Activated CD4-positive, alpha-beta T cell treated with anti-CD3 and anti-CD28 coated beads for 48 hours (primary cell): ENCODE data around the gene DAW1.
"Not testable (repeated sequence)": the region's sequence is repeated elsewhere in the genome, so short reads cannot be mapped to it uniquely, and the experiment has no call there.

Source experiments
- DNase-seq: peaks from one replicate; pipeline ENCODE4 v3.0.0-alpha.2; 2020

Gene DAW1

DNA sequence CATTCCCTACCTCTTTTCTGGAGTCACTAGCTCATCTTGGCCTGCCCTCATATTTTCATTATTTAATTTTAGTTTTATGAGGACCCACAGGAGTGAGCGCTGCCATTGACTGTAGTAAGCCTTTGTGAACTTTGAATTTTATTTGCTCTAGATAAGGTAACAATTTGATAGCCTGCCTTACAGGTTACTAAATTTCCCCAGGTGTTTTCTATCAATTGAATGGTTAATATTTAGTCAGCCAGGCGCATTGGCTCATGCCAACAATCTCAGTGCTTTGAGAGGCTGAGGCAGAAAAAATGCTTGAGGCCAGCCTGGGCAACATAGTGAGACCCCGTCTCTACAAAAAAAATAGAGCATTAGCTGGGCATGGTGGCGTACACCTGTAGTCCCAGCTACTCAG is 50.2 kb downstream of the DAW1 start:
- DNase-seq = no peak

DNA sequence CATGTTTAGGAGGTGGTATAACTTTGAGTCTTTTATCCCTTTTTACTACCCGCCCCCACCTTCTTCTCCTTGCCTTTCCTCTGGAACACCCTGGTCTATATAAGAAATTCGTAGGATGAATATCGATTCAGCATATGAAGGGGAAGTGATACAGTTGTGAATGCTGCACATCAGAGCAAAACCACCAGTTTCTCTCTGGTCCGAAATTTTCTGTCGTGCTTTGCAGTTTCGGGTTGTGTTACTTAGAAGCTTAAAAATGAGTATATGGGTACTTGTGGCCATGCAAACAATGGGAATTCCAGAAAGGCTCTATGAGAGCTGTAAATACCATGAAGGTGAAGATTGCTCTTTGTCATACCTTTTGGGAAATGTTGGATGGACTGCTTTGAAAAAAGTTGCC is 60.6 kb downstream of the DAW1 start:
- DNase-seq = no peak

GRCh38 chr2:227932403-227932802 is 61.0 kb downstream of the DAW1 start:
- no peak for DNase-seq

DNA sequence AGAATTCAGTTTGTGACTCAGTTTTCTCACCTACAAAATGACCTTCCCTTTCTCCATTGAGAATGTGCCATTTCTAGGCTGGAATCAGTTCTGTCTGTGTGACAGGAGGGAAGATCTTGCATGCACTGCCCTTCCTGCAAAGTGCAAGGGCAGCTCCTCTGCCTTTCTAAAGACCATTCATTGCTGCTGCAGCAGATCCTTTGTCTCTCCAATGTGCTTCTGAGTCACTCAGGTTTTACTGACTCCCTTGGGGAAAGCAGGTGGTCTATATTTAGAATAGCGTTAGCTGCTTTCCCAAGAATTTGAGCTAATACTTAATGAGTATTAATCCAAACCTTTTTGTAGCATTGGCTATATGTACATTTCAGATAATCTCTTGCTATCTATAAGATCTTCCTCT is 62.5 kb downstream of the DAW1 start:
- DNase-seq = no peak

DNA sequence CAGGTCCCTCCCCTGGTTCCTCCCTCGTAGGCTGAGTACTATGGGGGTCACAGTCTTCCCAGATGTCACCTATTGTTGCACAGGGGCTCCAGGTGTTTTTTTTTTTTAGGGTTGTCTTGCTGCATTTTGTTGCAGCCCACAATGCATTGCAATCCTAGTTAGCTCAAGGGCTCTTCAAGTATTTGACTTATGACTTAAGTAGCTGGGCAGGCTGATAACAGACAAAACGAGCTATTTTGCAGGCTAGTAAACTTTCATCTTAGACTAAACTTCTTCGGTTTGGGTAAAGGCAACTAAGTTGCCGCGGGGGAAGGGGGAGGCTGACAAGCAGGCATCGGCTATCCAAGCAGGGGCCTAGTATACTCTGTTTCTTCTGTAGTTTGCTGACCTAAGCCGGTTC is 64.8 kb downstream of the DAW1 start:
- not testable (repeated sequence) for DNase-seq

DNA sequence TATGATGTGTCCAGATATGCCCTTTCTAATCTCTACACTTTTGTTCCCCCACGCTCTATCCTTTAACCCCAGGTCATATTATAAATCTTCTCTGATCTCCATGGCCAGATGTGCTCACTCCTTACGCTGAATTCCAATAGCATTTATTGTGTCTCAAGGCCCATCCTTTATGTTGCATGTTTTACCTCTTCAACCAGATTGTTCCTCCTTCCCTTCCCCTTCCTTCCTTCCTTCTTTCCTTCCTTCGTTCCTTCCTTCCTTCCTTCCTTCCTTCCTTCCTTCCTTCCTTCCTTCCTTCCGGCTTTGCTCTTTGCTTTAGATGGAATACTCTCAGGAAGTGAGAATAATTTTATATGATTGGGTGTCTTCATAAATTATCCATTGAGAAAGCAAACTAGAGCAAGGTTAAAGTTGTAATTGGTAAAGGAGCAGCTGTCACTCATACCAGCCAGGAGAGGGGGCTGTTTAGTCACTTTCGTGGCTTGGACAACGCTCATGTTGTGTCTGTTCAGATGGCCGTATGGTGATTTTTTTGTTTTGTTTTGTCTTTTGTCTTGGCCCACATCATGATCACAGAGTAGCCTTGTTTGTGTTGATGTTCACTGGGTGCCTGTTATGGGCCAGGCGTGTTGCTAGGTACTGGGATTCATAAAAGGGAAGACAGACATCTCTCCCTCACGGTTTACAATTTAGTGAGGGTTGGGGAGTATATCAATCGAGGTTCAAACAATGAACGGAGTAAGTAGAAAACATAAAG is 68.0 kb downstream of the DAW1 start:
- DNase-seq = no peak

- no peak for DNase-seq
Observed at GRCh38 chr2:227942021-227942420, 70.6 kb downstream of the DAW1 start.

GRCh38 chr2:227942965-227943364 is 71.5 kb downstream of the DAW1 start:
- no peak for DNase-seq

GRCh38 chr2:227960317-227960716 is 88.9 kb downstream of the DAW1 start:
- DNase-seq = no peak

DNA sequence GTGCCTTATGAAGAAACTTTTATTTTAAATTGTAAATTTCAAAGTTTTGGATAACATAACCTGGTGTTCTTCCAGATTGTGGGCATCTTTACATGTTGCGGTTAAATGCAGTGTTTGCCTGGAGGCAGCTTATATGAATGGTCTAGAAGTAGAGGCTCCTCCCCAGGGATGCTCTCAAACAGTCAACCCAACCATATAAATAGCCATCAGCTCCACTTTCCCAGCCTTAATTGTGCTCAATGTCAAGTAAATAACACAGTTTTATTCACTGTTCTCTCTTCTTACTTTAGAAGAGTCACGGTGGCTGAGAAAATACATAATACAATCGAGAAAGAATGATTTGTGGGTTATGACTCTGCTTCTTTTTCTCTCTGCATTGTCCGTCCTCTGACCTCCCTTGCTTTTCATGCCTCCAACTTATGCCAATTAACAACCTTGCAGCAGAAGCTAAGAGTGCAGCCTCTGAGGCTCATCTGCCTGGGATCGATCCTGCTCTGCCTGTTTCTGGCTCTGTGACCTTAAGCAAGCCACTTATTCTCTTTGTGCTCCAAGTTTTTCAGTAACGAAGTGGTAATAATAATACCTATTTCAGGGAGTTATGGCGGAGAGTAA is 100.3 kb downstream of the DAW1 start:
- DNase-seq = no peak

- no peak for DNase-seq
Observed at GRCh38 chr2:227973241-227973640, 101.8 kb downstream of the DAW1 start.
